NCI-H1417 treated with DMSO at 0.1 percent for 48 hours (cell line): ENCODE data around the gene COPG1.
A peak's percentile ranks its signal among the peaks of the same experiment; 100 is the strongest.
"Not testable (repeated sequence)": the region's sequence is repeated elsewhere in the genome, so short reads cannot be mapped to it uniquely, and the experiment has no call there.

ENCODE experiments used
- DNase-seq: peaks from one replicate; lab custom pipeline; 2025; lab: John Stamatoyannopoulos, UW

COPG1 gene

GRCh38 chr3:129249284-129250065, at the start of gene COPG1:
TSS of gene COPG1 (plus strand) at chr3:129249606. CDS start at chr3:129249710, 104 bp downstream.
- peak; percentile 82 for DNase-seq

DNA sequence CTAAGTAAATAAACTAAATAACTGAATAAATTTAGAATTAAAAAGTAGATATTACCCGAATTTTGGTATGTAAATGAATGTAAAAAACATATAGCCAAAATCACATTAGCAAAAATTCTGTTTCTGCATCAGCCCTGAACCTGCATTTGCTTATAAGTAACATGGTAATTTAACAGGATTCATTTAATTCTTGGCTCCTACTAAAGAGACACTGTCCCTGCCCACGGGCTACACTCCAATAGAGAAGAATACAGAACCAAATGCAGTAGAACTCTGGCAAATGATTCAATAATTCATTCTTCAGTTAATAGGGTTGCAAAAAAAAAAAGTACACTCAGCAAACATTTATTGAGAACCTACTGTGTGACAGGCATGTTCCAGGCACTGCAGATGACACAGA, 44.9 kb upstream of the COPG1 start:
- DNase-seq: no peak

DNA sequence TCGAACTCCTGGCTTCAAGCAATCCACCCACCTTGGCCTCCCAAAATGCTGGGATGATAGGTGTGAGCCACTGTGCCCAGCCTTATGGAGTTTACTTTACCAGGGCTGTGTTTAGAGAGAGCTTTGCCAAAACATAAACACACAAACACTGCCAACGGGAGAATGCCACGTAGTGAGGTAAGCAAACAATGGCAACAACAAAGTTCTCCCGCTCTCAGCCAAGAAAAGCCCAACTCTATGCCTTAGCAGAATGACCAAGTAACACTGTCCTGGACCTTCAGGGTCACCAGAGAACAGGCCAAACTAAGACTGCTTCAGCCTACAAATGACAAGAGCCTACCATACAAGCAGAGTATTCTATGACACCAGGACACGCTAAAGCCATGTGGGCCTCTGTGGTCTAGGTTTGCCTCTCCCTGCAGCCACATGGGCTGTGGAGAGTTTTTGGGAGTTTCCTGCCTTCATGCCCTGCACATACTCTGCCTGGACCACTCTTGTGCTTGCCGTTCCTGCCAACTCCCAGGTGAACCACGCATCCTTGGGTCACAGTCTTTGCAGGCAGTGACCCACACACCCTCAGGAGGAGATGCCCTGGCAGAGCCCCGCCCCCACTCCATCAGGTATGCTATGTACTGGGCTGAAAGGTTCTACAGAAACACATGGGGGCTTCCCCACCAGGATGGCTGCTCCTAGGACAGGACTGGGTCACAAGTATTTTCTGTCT, 44.1 kb upstream of the COPG1 start:
- no peak for DNase-seq

DNA sequence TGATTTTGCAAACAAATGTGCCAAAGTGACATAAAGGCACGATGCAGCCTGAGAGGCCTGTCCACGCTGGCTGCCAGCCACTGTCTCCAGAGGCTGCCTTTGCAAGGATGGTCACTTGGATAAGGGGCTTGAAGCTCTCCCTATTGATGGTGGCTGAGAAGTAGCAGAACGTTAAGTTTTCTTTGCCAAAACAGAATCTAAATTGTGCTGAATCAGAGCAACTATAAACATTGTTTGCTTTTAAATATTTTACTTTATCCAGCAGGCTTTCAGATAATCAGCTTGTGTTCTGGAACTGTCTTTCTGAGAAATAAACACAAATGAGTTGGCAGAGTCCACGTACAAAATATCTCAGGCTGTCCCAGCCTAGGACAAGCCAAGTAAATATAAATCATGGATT, 41.9 kb upstream of the COPG1 start:
- no peak for DNase-seq

GRCh38 chr3:129211345-129211744, 38.1 kb upstream of the COPG1 start:
- DNase-seq: no peak

GRCh38 chr3:129211772-129212171, 37.6 kb upstream of the COPG1 start:
- DNase-seq: no peak

DNA sequence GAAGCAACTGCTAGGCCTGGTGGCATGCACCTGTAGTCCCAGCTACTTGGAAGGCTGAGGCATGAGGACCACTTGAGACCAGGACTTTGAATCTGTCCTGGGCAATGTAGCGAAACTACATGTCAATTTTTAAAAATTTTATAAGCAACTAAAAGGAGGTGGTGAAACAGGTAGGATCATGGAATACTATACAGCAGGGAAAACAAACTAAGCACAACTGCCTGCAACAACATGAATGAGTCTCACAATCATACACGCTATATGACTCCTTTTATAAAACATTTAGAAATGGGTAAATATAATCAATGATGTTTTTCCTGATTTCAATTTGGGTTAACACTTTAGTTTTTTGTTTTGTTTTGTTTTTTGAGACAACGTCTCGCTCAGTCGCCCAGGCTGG, 36.2 kb upstream of the COPG1 start:
- no peak for DNase-seq

DNA sequence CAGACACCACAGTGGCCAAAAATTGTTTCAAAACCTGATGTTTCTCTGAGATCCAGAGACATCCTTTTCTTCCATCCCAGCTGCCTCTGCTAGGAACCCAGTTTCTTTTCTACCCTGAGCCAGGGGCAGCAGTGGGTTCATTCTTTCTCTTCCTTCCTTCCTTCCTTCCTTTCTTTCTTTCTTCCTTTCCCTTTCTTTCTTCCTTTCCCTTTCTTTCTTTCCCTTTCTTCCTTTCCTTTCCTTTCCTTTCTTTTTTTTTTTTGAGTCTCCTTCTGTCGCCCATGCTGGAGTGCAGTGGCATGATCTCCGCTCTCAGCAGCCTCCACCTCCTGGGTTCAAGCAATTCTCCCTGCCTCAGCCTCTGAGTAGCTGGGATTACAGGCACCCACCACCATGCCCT, 30.7 kb upstream of the COPG1 start:
- DNase-seq: no peak

GRCh38 chr3:129224387-129224786, 25.0 kb upstream of the COPG1 start:
- not testable (repeated sequence) for DNase-seq

DNA sequence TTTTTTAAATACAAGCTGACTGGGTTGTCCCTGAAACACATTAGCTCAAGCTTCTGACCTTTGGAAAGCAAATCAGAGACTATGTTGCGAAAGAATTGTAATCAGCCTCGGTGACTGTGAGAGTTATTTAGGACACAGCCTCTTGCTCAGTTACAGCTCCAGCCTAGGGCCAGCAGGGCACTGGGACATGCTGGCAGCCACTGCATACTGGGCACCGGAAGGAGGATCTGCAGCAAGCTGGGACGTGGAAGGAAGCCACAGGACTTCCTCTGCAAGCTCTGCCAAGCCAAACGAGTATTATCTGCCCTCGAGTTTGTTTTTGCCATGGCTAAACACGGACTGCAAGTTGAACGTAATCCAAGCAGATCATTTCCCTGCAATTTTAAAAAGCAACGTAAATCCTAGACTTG, 24.4 kb upstream of the COPG1 start:
- no peak for DNase-seq

GRCh38 chr3:129226374-129226773, 23.0 kb upstream of the COPG1 start:
- no peak for DNase-seq

DNA sequence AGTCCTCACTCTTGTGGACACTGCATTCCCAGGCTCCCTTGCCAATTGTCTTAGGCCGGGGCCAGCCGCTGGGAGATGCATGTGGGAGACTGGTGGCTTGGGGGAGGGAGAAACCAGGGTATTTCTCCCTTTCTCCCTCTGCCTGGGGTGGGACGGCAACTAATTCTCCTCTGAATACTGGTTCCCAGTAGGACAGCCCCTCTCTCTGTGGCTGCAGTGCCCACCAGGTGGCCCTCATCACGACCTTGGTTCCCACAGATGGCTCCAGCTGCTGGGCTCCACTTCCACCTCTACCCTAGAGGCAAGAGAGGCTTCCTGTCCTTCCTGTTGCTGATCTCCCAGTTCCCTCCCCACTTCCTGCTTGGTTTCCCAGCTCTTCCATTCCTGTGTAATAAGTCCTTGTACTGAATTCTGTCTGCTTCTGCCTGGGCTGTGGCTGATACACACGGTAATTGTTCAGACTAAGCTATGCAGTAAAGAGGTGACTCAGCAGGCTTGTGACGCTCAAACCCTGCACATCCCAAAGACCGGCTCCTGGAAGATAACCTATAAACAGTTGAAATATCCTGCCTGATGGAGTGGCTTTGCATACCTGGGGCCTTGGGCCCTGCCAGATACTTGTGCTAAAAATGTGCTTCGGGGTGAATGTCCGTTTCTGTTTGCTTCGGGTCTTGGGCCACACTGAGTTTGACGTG, 20.4 kb upstream of the COPG1 start:
- DNase-seq: no peak

- DNase-seq: no peak
Measured at GRCh38 chr3:129230311-129231019, 18.9 kb upstream of the COPG1 start.

- DNase-seq: peak; percentile 89
Measured at GRCh38 chr3:129231331-129232119, 17.9 kb upstream of the COPG1 start.

GRCh38 chr3:129233538-129233937, 15.9 kb upstream of the COPG1 start:
- DNase-seq: no peak

- DNase-seq: no peak
Measured at GRCh38 chr3:129234441-129234840, 15.0 kb upstream of the COPG1 start.

- DNase-seq: no peak
Measured at GRCh38 chr3:129235344-129235917, 14.0 kb upstream of the COPG1 start.

GRCh38 chr3:129238945-129239705, 10.3 kb upstream of the COPG1 start:
- no peak for DNase-seq

- DNase-seq: no peak
Measured at GRCh38 chr3:129239991-129240390, 9.4 kb upstream of the COPG1 start.

GRCh38 chr3:129240436-129240835, 9.0 kb upstream of the COPG1 start:
- DNase-seq: no peak
